ENCODE measurements around the gene TTF1.

The TTF1 gene

DNA sequence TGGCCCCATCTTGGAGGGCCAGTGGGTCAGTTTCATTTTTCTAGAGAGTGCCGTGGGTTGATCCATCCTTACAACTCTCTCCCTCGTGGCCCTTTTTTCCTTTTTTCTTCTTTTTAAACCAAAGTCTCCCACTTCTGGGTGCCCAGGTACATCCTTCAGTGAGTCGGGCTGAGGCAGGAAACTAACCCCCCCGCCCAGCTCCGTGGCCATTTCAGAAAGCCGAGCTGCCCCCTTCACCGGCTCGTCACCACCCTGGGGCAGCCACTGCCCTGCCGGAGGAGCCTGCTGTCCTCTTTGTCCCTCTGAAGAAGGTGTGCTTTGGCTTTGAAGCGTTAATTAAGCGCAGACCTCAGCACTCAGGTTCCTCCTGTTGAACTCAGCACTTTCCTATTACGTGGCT lies 8.5 kb upstream of the TTF1 start:
- TF ChIP-seq EZH2 (IDR thresholded peaks at IDR 0.05; ENCODE audit: borderline replicate concordance, low read length) = no peak
- TF ChIP-seq, protein P1, sequence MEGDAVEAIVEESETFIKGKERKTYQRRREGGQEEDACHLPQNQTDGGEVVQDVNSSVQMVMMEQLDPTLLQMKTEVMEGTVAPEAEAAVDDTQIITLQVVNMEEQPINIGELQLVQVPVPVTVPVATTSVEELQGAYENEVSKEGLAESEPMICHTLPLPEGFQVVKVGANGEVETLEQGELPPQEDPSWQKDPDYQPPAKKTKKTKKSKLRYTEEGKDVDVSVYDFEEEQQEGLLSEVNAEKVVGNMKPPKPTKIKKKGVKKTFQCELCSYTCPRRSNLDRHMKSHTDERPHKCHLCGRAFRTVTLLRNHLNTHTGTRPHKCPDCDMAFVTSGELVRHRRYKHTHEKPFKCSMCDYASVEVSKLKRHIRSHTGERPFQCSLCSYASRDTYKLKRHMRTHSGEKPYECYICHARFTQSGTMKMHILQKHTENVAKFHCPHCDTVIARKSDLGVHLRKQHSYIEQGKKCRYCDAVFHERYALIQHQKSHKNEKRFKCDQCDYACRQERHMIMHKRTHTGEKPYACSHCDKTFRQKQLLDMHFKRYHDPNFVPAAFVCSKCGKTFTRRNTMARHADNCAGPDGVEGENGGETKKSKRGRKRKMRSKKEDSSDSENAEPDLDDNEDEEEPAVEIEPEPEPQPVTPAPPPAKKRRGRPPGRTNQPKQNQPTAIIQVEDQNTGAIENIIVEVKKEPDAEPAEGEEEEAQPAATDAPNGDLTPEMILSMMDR (IDR thresholded peaks at IDR 0.05; ENCODE audit: low read length) = no peak
- Histone ChIP-seq H3K9me2 (ENCODE audit: low read depth, low read length) (no peaks in the 10 kb centered on the region), H3K27ac (ENCODE audit: low read depth, low read length, poor library complexity, severe bottlenecking) (no peak overlapping the region), H3K9ac (ENCODE audit: low read length) (no peak overlapping the region), H4K20me1 (ENCODE audit: insufficient read depth, low read length) (no peaks in the 10 kb centered on the region), H3K4me2 (ENCODE audit: low read length) (no peak overlapping the region), H3K36me3 (ENCODE audit: insufficient read depth, low read length) (no peaks in the 10 kb centered on the region), H3K4me1 (ENCODE audit: insufficient read depth, low read length, severe bottlenecking) (peaks cover 21% of the 10 kb centered on the region), H3K9me3 (ENCODE audit: low read length) (no peaks in the 10 kb centered on the region), H3K27me3 (ENCODE audit: insufficient read depth, low read length) (no peaks in the 10 kb centered on the region), H3F3A (ENCODE audit: insufficient read depth, low read length) (no peaks in the 10 kb centered on the region), H2AFZ (ENCODE audit: low read length) (no peak overlapping the region), H3K4me3 (ENCODE audit: low read depth, low read length, poor library complexity, severe bottlenecking) (no peak overlapping the region), H3K79me2 (ENCODE audit: insufficient read depth, low read length) (no peaks in the 10 kb centered on the region)

DNA sequence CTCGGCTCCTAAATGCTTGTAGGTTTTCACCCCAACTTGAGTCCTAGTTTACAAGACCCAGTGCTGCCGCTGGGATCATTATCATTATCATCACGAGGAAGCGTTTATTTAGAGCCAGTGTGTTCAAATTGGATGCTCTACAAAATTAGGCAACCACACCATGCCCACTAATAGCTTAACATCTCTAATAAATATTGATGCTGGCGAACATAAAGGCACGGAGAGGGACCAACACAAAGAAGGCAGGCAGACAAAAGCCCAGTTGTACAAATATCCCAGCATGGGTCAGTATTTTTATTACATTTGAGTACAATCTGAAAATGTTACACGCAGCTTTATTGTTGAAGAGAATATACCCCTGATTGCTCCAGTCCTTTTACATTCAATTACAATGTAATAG lies 8.1 kb upstream of the TTF1 start:
- H3K79me2 ChIP-seq (ENCODE audit: insufficient read depth, low read length) = no peaks in the 10 kb centered on the region
- TF ChIP-seq, protein P1 (IDR thresholded peaks at IDR 0.05; ENCODE audit: low read length) = no peak
- TF ChIP-seq EZH2 (IDR thresholded peaks at IDR 0.05; ENCODE audit: borderline replicate concordance, low read length) = no peak
- H3K4me2 ChIP-seq (ENCODE audit: low read length) = no peak overlapping the region
- no peaks in the 10 kb centered on the region for H3K27me3 ChIP-seq (ENCODE audit: insufficient read depth, low read length)
- no peaks in the 10 kb centered on the region for H3K9me3 ChIP-seq (ENCODE audit: low read length)
- no peak overlapping the region for H3K27ac ChIP-seq (ENCODE audit: low read depth, low read length, poor library complexity, severe bottlenecking)
- H3K9me2 ChIP-seq (ENCODE audit: low read depth, low read length) = no peaks in the 10 kb centered on the region
- peaks cover 26% of the 10 kb centered on the region for H3K4me1 ChIP-seq (ENCODE audit: insufficient read depth, low read length, severe bottlenecking)
- no peaks in the 10 kb centered on the region for H4K20me1 ChIP-seq (ENCODE audit: insufficient read depth, low read length)
- no peak overlapping the region for H3K9ac ChIP-seq (ENCODE audit: low read length)
- no peak overlapping the region for H2AFZ ChIP-seq (ENCODE audit: low read length)
- H3F3A ChIP-seq (ENCODE audit: insufficient read depth, low read length) = no peaks in the 10 kb centered on the region
- no peak overlapping the region for H3K4me3 ChIP-seq (ENCODE audit: low read depth, low read length, poor library complexity, severe bottlenecking)
- no peaks in the 10 kb centered on the region for H3K36me3 ChIP-seq (ENCODE audit: insufficient read depth, low read length)

DNA sequence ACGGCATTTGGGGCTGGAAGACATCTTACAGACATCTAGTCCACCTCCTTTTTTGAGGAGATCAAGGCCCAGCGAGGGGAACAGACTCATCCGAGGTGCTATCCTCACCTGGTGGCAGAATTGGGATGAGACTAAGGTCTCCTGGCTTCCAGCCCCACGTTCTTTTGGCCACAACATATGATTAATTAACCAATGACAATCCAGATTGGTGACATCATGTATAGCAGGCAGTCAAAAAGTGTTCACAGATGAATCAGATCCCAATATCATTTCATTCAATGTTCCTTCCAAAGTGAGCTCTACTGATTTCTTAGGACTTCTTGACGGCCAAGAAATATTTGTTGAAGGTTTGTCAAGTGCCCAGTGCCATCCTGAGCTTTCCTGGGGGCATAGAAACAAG lies 7.3 kb upstream of the TTF1 start:
- no peak overlapping the region for H3K27ac ChIP-seq (ENCODE audit: low read depth, low read length, poor library complexity, severe bottlenecking)
- H3K9me2 ChIP-seq (ENCODE audit: low read depth, low read length) = no peaks in the 10 kb centered on the region
- TF ChIP-seq, protein P1 (IDR thresholded peaks at IDR 0.05; ENCODE audit: low read length) = no peak
- no peak for TF ChIP-seq EZH2 (IDR thresholded peaks at IDR 0.05; ENCODE audit: borderline replicate concordance, low read length)
- H3F3A ChIP-seq (ENCODE audit: insufficient read depth, low read length) = no peaks in the 10 kb centered on the region
- H4K20me1 ChIP-seq (ENCODE audit: insufficient read depth, low read length) = no peaks in the 10 kb centered on the region
- H3K4me3 ChIP-seq (ENCODE audit: low read depth, low read length, poor library complexity, severe bottlenecking) = no peak overlapping the region
- no peaks in the 10 kb centered on the region for H3K9me3 ChIP-seq (ENCODE audit: low read length)
- H3K36me3 ChIP-seq (ENCODE audit: insufficient read depth, low read length) = no peaks in the 10 kb centered on the region
- no peak overlapping the region for H3K9ac ChIP-seq (ENCODE audit: low read length)
- H3K4me2 ChIP-seq (ENCODE audit: low read length) = no peak overlapping the region
- peaks cover 5% of the 10 kb centered on the region; the same call in 1 of the 2 replicates for H3K27me3 ChIP-seq (ENCODE audit: insufficient read depth, low read length)
- H2AFZ ChIP-seq (ENCODE audit: low read length) = no peak overlapping the region
- no peaks in the 10 kb centered on the region for H3K79me2 ChIP-seq (ENCODE audit: insufficient read depth, low read length)
- H3K4me1 ChIP-seq (ENCODE audit: insufficient read depth, low read length, severe bottlenecking) = peaks cover 27% of the 10 kb centered on the region

All from OCI-LY1 (cell line).